Measurements from ENCODE around the gene SLC39A1.
"Not testable (repeated sequence)": the region's sequence is repeated elsewhere in the genome, so short reads cannot be mapped to it uniquely, and the experiment has no call there.

SLC39A1 gene

DNA sequence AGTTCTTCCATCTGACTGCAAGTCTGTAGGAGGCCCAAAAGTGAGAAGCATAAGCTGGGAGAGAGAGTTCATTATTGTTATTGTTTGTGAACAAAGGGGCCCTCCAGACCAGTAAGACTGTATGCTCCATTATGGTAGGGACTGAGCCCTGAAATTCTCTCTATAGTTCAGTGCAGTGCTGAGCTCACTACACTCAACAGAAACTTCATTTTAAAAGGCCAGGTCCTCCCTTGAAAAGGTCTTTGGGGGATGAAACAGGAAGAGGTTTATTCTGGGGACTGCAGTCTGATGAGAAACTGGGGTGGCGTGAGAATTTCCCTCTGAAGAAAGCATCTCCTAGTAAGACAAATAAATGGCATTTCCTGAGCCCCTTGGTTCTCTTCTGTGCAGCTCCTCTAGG is 35.1 kb downstream of the SLC39A1 start:
- no peak for DNase-seq

DNA sequence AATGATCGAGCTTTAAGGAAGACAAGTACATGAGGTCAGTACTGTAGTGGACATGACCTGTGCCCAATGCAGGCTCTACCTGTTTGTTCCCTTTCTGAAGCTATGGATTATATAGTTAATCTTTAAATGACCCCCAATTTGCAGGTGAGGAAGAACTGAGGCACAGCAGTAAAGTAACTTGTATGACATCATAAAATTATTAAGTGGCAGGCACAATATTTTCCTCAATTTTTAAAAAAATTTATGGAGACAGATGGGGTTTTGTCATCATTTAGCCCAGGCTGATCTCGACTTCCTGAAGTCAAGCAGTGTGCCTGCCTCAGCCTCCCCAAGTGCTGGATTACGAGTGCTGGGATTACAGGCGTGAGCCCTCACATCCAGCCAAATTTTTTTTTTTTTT is 36.9 kb downstream of the SLC39A1 start:
- no peak for DNase-seq

DNA sequence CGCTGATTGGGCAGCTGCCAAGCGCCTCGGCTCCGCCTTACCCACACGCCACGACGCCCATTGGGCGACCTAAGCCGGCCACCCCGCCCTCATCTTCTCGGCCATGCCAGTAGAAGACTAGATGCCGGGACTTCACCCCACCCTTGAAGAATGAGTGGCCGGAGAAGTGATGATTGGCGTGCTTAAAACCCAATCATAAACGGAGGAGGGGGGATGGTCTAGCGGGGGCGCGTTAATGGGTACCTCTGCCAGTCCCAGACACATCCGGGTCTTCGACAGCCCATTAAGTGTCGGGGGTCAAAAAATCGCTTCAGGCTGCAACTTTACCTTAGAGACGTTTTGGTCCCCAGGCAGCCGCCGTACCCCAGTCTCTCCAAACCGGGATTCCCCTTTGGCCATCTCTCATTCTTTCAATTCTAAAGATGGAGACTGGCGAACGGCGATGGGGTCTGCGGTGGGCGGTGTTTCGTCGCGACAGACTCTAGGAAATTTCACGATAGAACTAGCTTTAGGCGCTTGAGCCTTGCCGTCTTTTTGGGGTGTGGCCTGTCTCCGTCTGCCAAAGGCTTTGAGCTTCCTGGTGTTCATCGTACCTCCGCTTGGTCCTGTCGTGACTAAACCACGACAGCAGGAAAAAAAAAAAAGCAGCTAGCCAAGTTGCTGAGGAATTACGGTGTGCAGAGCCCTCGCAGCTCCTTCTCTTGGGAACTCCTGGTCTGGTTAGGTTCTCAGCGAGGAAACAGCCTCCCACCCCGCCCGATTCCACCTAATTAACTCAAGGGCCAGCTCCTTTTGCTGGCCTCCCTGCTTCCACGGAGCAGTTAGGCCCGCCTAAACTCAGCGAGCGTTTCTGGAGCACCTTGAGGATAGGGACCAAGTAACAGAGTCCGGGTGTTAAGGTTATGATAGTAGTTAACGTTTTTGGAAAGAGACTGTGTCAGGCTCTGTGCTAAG is 40.1 kb downstream of the SLC39A1 start, which contains the start of gene GATAD2B:
GATAD2B (minus strand) TSS at position 1 of the 954 bp plus-strand sequence. CDS start 94,625 bp downstream, outside the sequence.
- peak; percentile 100 for DNase-seq

DNA sequence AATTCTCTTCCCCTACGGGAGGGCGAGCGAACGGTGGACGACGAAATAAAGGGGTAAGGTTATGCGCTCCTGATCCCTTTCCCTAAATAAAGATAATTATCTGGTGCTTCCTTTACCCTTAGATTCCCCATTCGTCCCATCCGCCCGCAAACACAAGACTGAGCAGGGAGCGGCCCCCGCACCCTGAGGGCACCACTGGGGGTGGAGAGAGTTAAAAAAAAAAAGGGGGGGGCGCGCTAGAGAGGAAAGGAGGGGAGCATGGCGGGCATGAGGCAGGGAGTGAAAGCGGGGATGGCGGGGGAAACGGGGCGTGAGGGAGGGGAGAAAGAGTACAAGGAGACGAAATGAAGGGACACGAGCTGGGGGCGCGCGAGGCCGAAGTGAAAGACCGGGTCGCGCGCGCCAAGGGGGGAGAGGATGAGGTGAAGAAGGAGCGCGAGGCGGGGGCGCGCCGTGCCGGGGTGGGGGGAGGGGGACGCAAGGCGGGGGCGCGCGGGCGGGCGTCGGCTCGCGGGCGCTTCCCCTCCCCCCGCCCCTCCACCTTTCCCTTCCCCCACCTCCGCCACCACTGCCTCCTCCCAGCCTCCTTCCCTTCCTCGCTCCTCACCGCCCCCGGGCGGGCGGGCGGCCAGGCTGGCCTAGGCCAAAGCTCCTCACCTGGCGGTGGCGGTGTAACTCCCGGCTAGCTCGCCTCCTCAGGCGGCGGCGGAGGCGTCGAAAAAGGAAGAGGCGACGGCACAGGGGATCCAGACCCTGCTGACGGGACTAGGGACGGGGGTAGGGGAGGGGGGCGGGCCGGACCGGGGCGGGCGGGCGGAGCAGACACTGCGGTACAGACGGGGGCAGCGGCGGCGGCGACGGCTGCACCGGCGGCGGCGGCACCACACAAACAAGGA is 41.0 kb downstream of the SLC39A1 start:
- peak; percentile 84 for DNase-seq

DNA sequence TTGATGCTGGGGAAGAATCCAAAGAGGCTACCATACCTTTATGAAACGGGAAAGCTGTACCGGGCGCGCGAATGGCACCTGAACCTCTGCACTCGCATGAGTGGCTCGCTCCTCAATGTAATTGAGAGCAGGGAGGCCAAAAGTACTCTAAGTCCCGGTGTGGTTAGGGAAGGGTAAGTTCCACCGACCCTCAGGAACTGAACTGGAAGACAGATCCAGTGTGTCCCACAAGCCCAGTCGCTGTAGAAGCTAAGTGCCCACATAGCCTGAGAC is 41.6 kb downstream of the SLC39A1 start:
- peak; percentile 20 for DNase-seq

DNA sequence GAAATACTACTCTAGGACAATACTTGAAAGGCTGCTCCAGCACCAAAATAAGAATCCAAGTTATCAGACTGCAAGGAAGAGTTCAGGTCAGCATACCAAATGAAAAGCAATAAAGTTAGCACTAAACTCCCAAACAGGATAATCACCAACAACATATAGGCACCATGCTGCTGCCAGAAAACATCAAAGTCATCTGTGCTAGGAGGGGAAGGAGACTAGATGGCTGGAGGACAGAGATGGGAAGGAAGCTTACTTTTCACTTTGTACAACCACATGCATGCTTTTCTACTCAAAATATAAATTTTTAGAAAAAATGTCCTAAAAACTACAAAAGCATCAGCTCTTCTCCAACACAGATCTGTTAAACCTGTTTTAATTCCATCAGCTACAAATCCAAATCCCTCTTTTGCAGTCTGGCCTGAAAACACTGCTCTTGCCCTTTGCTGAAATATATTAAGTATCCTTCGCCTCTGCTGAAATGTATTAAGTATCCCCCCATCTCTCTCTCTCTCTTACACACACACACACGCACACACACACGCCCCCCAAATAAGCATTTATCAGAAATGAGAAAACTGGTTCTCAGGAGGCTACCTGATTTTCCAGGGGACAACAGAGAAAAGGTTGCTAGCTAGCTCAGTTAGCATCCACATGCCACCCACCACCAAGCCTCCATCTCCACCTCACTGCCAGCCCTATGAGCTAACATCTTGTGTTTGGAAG is 42.1 kb downstream of the SLC39A1 start:
- DNase-seq, result no peak

DNA sequence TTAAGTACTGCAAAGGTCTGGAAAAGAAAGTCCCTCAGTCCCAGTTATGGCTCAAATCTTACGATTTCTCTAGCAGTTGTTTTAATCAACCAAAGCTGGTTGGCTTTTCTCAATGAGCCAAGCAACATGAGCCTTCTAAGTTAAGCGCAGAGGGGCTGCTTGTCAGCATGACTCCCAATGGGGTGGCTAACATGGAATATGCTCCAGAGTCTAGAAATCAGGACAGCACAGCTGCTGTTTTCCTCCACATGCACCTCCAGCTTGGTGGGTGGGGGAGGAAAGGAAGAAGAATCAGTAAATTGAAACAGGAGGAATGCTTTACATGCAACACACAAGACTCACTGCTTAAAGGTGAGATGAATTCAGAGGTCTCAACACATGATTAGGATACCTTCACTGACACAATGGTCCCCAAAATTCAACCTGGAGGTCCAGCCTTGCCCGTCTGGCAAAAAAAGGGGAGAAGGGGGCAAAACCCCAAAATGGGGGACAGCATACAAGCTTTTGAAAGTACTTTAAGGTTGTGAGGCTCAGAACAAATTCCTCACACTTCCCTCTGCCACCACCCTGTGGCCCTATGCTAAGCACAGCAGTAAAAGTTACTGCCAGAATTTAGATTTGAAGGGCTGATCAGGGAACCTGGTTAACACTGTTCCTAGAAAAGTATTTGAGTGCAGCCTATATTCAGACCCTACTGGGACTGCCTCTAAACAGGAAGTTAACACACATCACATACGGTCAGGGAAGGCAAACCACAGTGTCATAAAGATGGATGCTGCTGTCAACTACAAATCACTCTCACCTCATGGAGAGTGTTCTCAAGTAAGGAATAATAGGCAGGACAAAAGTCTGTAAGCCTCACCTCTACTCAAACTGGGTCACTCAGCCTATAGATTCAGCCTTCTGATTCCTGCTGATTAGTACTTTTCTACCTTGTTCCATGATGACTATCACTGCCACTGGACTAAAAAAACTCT is 43.2 kb downstream of the SLC39A1 start:
- peak; percentile 82 for DNase-seq

DNA sequence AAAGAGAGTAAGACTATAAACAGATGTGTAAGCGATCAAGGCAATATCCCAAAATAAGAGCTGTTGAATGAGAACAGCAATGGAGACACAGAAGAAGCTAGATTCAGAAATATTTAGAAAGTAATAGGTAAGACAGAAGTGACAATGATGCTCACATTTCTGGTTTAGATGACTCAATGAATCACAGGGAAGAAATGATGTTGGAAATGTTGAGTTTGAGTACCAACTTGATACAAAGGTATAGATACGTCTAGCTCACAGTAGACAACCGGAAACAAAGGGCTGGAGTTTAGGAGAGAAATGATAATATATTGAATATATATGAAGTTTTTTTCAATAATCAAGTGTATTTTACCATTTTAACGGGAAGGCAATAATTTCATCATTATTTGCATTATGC is 47.0 kb downstream of the SLC39A1 start:
- no peak for DNase-seq

DNA sequence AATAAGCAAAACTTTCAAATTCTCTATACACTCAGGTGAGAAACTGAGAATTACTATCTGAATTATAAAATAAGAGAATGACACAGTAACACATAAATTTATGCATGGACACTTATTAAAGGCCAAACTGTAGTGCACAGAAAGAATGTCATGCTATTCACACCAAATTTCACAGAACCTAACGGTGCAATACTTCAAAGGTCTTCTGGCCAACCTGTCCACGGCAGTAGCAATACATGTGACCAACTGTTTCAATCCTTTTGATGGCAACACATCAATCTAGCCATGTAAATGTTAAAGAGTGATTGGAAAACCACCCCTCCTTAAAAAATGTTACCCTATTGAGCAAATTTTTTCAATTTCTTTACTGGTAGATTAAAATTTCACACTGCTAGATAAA is 51.0 kb downstream of the SLC39A1 start:
- DNase-seq, result no peak

DNA sequence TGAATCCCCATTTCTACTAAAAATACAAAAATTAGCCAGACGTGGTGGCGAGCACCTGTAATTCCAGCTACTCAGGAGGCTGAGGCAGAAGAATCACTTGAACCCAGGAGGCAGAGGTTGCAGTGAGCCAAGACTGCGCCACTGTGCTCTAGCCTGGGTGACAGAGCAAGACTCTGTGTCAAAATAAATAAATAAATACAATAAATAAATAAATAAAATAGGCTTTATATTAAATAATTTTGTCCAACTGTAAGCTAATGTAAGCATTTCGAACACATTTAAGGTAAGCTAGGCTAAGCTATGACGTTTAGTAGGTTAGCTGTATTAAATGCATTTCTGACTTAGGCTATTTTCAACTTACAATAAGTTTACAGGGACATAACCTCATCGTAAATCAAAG is 52.8 kb downstream of the SLC39A1 start:
- not testable (repeated sequence) for DNase-seq
